Colonic mucosa (tissue), 4 donors: ENCODE data around the gene KRT79. TPM values are rescaled to one million over a fixed set of nuclear protein-coding genes. Genes with fewer than 3 reads are reported as not detected.

ENCODE experiments used
- DNase-seq: peaks from one replicate; pipeline ENCODE4 v3.0.0-alpha.2; 2020
- H3K27ac ChIP-seq: fragments of 200-600 bp; one replicate; pipeline ENCODE4 v1.8.0; 2021
- H3K27me3 ChIP-seq: fragments of 200-600 bp; one replicate; pipeline ENCODE4 v1.8.0; 2021
- H3K36me3 ChIP-seq: fragments of 200-600 bp; one replicate; pipeline ENCODE4 v1.8.0; 2021
- H3K4me1 ChIP-seq: fragments of 200-600 bp; one replicate; pipeline ENCODE4 v1.8.0; 2021; ENCODE audit warnings: mild to moderate bottlenecking
- H3K4me3 ChIP-seq: fragments of 200-600 bp; one replicate; pipeline ENCODE4 v1.8.0; 2021
- H3K9ac ChIP-seq, 2 donors: one replicate each; pipeline ENCODE4 v1.7.0; 2013; ENCODE audit warnings: control low read depth in 2 of 2, low read depth in 2 of 2, low read length in 2 of 2
- H3K9me3 ChIP-seq: fragments of 200-600 bp; one replicate; pipeline ENCODE4 v1.8.0; 2021
- intact Hi-C: fragments of 100-400 bp; cut with DNase I; formaldehyde crosslinking; loops from one replicate; pipeline ENCODE4 v1.14.1; 2022
- total RNA-seq, 2 donors: library from RNA; stranded (reverse); fragmentation: NEBNext Ultra II Directional in 1 of 2; extraction: Animal tissue kit (Norgen Biotek cat#: 25700) in 1 of 2; gene quantifications; one replicate each; pipeline ENCODE4 v1.2.1, GENCODE V29; 2021
- TF ChIP-seq, protein P1 (sequence below): fragments of 200-600 bp; IDR thresholded peaks from one replicate; pipeline ENCODE4 v1.8.0; 2022; ENCODE audit warnings: antibody characterized with exemption, mild to moderate bottlenecking
- donor health status: healthy.
- donor health status: DM: no; HTN: no; CAD: no.
- donor health status: DM: no; HTN: no; CAD: no.

The KRT79 gene
- total RNA-seq, 2 donors from 2014 or later: not detected

DNA sequence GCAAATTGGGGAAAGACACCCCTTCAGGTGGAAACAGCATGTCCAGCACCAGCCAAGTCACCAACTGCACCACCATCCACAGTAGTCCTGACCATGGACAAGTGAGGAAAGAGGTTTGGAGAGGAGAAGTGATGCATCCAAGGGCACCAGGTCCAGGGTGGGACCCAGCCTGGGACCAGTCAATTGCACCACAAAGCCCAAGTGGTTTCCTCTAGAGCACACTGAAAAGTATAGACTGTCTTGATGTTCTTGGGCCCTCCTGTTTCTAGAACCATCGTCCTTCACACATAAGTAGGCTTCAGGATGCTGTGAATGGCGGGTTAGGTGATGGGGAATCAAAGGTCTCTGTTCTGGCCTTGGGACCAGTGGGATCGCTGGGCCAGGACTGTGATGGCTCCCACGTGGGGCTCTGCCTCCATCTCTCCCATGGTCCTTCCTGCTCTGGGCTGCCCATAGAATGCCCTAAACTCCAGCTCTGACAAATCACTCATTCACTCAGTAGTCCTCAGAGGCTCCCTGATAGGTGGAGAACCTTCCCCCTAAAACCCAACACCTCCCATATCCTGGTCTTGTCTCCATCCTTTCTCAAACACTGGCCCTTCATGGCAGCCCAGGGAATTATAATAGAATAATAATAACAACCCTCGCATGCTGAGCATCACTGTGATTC is 9.2 kb downstream of the KRT79 start:
- Histone ChIP-seq H3K27me3 (no peaks in the 10 kb centered on the region), H3K4me1 (no peaks in the 10 kb centered on the region), H3K9me3 (no peaks in the 10 kb centered on the region), H3K27ac (no peak overlapping the region), H3K4me3 (no peak overlapping the region), H3K36me3 (no peaks in the 10 kb centered on the region), H3K9ac (no peak overlapping the region)
- DNase-seq: no peak
- intact Hi-C loops: no loop called here
- TF ChIP-seq, protein P1, sequence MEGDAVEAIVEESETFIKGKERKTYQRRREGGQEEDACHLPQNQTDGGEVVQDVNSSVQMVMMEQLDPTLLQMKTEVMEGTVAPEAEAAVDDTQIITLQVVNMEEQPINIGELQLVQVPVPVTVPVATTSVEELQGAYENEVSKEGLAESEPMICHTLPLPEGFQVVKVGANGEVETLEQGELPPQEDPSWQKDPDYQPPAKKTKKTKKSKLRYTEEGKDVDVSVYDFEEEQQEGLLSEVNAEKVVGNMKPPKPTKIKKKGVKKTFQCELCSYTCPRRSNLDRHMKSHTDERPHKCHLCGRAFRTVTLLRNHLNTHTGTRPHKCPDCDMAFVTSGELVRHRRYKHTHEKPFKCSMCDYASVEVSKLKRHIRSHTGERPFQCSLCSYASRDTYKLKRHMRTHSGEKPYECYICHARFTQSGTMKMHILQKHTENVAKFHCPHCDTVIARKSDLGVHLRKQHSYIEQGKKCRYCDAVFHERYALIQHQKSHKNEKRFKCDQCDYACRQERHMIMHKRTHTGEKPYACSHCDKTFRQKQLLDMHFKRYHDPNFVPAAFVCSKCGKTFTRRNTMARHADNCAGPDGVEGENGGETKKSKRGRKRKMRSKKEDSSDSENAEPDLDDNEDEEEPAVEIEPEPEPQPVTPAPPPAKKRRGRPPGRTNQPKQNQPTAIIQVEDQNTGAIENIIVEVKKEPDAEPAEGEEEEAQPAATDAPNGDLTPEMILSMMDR: no peak

DNA sequence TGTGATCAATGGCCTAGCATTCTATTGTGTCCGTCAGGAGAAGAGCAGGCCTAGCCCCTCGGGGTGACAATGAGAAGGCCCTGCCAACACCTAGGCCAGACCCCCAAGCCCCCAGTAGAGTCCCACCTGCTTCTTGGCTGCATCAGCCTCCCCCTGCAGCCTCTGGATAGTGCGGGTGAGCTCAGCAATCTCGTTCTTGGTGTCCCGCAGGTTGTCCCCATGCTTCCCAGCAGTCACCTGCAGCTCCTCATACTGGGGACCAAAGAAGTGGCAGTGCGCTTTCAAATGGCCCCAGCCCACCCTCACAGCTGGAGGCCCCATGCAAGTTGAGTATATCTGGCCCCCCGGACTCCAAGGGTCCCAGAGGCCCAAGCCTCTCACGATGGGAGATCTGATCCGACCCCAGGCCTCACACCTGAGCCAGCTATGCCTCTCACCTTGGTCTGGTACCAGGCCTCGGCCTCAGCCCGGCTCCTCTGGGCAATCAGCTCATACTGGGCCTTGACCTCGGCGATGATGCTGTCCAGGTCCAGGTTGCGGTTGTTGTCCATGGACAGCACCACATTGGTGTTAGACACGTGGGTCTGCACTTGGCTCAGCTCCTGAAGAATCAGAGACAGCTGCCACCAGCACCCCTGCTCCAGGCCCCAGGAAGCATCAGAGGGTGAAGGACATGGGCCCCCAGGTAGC is 10.2 kb downstream of the KRT79 start:
- H3K27ac ChIP-seq: no peak overlapping the region
- intact Hi-C loops: no loop called here
- no peak for DNase-seq
- TF ChIP-seq, protein P1: no peak
- no peak overlapping the region for H3K4me3 ChIP-seq
- no peaks in the 10 kb centered on the region for H3K27me3 ChIP-seq
- no peak overlapping the region for H3K9ac ChIP-seq
- H3K9me3 ChIP-seq: no peaks in the 10 kb centered on the region
- no peaks in the 10 kb centered on the region for H3K36me3 ChIP-seq
- H3K4me1 ChIP-seq: no peaks in the 10 kb centered on the region

GRCh38 chr12:52822771-52823510 is 11.2 kb downstream of the KRT79 start:
- Histone ChIP-seq H3K27me3 (no peaks in the 10 kb centered on the region), H3K27ac (no peak overlapping the region), H3K9me3 (no peaks in the 10 kb centered on the region), H3K9ac (no peak overlapping the region), H3K4me1 (no peaks in the 10 kb centered on the region), H3K36me3 (no peaks in the 10 kb centered on the region), H3K4me3 (no peak overlapping the region)
- no peak for DNase-seq
- intact Hi-C loops: no loop called here
- TF ChIP-seq, protein P1: no peak

DNA sequence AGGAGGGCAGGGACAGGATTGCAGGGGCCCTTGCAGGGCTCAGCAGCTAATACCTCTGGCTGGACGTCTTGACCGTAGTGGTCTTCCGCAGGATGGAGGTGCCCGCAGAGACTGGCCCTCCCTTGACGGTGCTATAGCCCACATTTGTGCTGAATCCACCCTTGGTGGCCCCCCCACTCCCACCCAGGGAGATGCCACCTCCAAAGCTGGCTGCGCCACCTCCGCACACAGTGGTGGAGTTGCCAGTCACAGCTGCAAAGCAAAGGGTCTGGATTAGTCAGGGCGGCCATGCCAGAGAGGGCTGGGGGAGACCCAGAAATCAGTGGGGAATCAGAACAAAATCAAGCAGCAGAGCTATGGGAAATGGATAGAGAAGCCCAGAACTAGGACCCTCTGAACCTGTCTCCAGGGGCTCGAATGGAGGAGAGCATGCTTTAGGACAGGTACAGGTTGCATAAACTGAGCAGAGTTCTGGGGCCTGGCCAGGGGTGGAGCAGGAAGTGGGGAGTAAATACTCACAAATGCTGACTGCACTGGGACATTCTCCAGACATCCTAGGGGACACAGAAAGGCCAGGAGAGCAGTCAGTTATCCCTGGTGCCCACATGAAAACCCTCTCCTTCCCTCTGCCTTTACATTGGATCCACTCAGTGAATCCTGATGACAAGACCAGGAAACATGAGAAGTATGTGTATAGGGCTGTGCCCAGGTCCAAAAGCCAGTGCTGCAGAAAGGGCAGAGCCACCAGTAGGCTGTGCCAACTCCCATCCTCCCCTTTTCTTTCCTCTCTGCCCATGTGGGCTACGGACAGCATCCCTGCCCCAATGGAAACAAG is 12.1 kb downstream of the KRT79 start:
- Histone ChIP-seq H3K9me3 (no peaks in the 10 kb centered on the region), H3K27me3 (no peaks in the 10 kb centered on the region), H3K4me3 (no peak overlapping the region), H3K27ac (no peak overlapping the region), H3K36me3 (no peaks in the 10 kb centered on the region), H3K9ac (no peak overlapping the region), H3K4me1 (no peaks in the 10 kb centered on the region)
- DNase-seq: peak; percentile 49
- TF ChIP-seq, protein P1: no peak
- intact Hi-C loops: no loop called here
